ENCODE data around the gene WDPCP.
"Not testable (repeated sequence)": the region's sequence is repeated elsewhere in the genome, so short reads cannot be mapped to it uniquely, and the experiment has no call there.

GRCh38 chr2:63608865-63609264 lies 20.6 kb upstream of the WDPCP start:
- TF ChIP-seq TAF1 (IDR thresholded peaks at IDR 0.05; ENCODE audit: low read depth); POLR2AphosphoS5 (IDR thresholded peaks at IDR 0.05); MXI1 (conservative IDR thresholded peaks at IDR 0.05; ENCODE audit: poor library complexity, severe bottlenecking); SMC3 (conservative IDR thresholded peaks at IDR 0.05; ENCODE audit: poor library complexity): not testable (repeated sequence)
- TF ChIP-seq, protein P1, sequence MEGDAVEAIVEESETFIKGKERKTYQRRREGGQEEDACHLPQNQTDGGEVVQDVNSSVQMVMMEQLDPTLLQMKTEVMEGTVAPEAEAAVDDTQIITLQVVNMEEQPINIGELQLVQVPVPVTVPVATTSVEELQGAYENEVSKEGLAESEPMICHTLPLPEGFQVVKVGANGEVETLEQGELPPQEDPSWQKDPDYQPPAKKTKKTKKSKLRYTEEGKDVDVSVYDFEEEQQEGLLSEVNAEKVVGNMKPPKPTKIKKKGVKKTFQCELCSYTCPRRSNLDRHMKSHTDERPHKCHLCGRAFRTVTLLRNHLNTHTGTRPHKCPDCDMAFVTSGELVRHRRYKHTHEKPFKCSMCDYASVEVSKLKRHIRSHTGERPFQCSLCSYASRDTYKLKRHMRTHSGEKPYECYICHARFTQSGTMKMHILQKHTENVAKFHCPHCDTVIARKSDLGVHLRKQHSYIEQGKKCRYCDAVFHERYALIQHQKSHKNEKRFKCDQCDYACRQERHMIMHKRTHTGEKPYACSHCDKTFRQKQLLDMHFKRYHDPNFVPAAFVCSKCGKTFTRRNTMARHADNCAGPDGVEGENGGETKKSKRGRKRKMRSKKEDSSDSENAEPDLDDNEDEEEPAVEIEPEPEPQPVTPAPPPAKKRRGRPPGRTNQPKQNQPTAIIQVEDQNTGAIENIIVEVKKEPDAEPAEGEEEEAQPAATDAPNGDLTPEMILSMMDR (IDR thresholded peaks at IDR 0.05; ENCODE audit: poor library complexity, severe bottlenecking) = not testable (repeated sequence)

Data from neural cell (in vitro differentiated cells).